T-helper 1 cell treated with Interleukin-12 subunit alpha and Interleukin-12 subunit beta and Interleukin-4 antibody, amounts not matched to agents 30 μg/mL and 1 μg/mL, for 36 hours (primary cell): ENCODE results near the gene MT1G.
"Not testable (repeated sequence)": the region's sequence is repeated elsewhere in the genome, so short reads cannot be mapped to it uniquely, and the experiment has no call there.

Source experiments
- H3K27ac Mint-ChIP-seq: one replicate; pipeline ENCODE4 v1.8.0; 2021; ENCODE audit warnings: mild to moderate bottlenecking, mixed read lengths
- H3K27me3 Mint-ChIP-seq: one replicate; pipeline ENCODE4 v1.8.0; 2021; ENCODE audit warnings: low read depth, mixed read lengths
- H3K36me3 Mint-ChIP-seq: one replicate; pipeline ENCODE4 v1.8.0; 2021; ENCODE audit warnings: low read depth, mixed read lengths
- H3K4me1 Mint-ChIP-seq: one replicate; pipeline ENCODE4 v1.8.0; 2021; ENCODE audit warnings: low read depth, mixed read lengths
- H3K4me3 Mint-ChIP-seq: one replicate; pipeline ENCODE4 v1.8.0; 2021; ENCODE audit warnings: mild to moderate bottlenecking, moderate library complexity, mixed read lengths
- H3K9me3 Mint-ChIP-seq: one replicate; pipeline ENCODE4 v1.8.0; 2021; ENCODE audit warnings: mixed read lengths

MT1G gene

GRCh38 chr16:56629531-56629930 lies 38.3 kb downstream of the MT1G start:
- H3K27ac Mint-ChIP-seq, result no peak overlapping the region
- no peaks in the 10 kb centered on the region for H3K9me3 Mint-ChIP-seq
- H3K4me1 Mint-ChIP-seq, result peaks cover 18% of the 10 kb centered on the region
- no peak overlapping the region for H3K4me3 Mint-ChIP-seq
- peaks cover 7% of the 10 kb centered on the region for H3K36me3 Mint-ChIP-seq
- peaks cover 58% of the 10 kb centered on the region for H3K27me3 Mint-ChIP-seq

GRCh38 chr16:56628486-56629350 lies 39.1 kb downstream of the MT1G start:
- Mint-ChIP-seq H3K9me3 (no peaks in the 10 kb centered on the region), H3K4me1 (peaks cover 20% of the 10 kb centered on the region), H3K36me3 (peaks cover 7% of the 10 kb centered on the region), H3K27me3 (peaks cover 50% of the 10 kb centered on the region), H3K27ac (no peak overlapping the region), H3K4me3 (no peak overlapping the region)

- Mint-ChIP-seq H3K27ac (no peak overlapping the region), H3K9me3 (no peaks in the 10 kb centered on the region), H3K4me1 (peaks cover 15% of the 10 kb centered on the region), H3K36me3 (peaks cover 6% of the 10 kb centered on the region), H3K4me3 (peak overlapping the region; percentile 95), H3K27me3 (peaks cover 37% of the 10 kb centered on the region)
These were observed 41.2 kb downstream of the MT1G start for GRCh38 chr16:56626685-56627084.

GRCh38 chr16:56625943-56626654 lies 41.8 kb downstream of the MT1G start:
- Mint-ChIP-seq H3K27ac (peak overlapping the region; percentile 91), H3K4me3 (peak overlapping the region; percentile 95), H3K36me3 (peaks cover 5% of the 10 kb centered on the region), H3K27me3 (peaks cover 31% of the 10 kb centered on the region), H3K4me1 (peaks cover 15% of the 10 kb centered on the region), H3K9me3 (no peaks in the 10 kb centered on the region)

- peak within 1 kb of the TSS; percentile 95 for H3K4me3 Mint-ChIP-seq
- H3K27ac Mint-ChIP-seq, result peak within 1 kb of the TSS; percentile 91
- H3K27me3 Mint-ChIP-seq, result peaks cover 23% of the 10 kb centered on the region
- H3K9me3 Mint-ChIP-seq, result no peaks in the 10 kb centered on the region
- H3K4me1 Mint-ChIP-seq, result peaks cover 16% of the 10 kb centered on the region
- H3K36me3 Mint-ChIP-seq, result peaks cover 5% of the 10 kb centered on the region
These were observed 42.5 kb downstream of the MT1G start, which contains the start of gene MT1E for GRCh38 chr16:56625140-56625942. Gene MT1E (plus strand): TSS chr16:56625781. CDS start chr16:56625852, 71 bp downstream.

- Mint-ChIP-seq H3K4me3 (no peak overlapping the region), H3K27ac (no peak overlapping the region), H3K4me1 (peaks cover 12% of the 10 kb centered on the region), H3K27me3 (peaks cover 12% of the 10 kb centered on the region), H3K9me3 (no peaks in the 10 kb centered on the region), H3K36me3 (peaks cover 5% of the 10 kb centered on the region)
These were observed 44.2 kb downstream of the MT1G start for GRCh38 chr16:56623637-56624036.

- not testable (repeated sequence) for H3K27ac Mint-ChIP-seq, H3K36me3 Mint-ChIP-seq, H3K4me3 Mint-ChIP-seq, H3K9me3 Mint-ChIP-seq
- Mint-ChIP-seq H3K4me1 (peaks cover 12% of the 10 kb centered on the region), H3K27me3 (peaks cover 15% of the 10 kb centered on the region)
These were observed 44.7 kb downstream of the MT1G start for GRCh38 chr16:56623184-56623583.

- not testable (repeated sequence) for H3K27ac Mint-ChIP-seq, H3K4me3 Mint-ChIP-seq, H3K9me3 Mint-ChIP-seq, H3K36me3 Mint-ChIP-seq
- Mint-ChIP-seq H3K4me1 (peaks cover 19% of the 10 kb centered on the region), H3K27me3 (peaks cover 15% of the 10 kb centered on the region)
These were observed 46.0 kb downstream of the MT1G start for GRCh38 chr16:56621665-56622445.

GRCh38 chr16:56620339-56620897 lies 47.4 kb downstream of the MT1G start:
- peaks cover 5% of the 10 kb centered on the region for H3K36me3 Mint-ChIP-seq
- H3K27me3 Mint-ChIP-seq, result peaks cover 15% of the 10 kb centered on the region
- peaks cover 20% of the 10 kb centered on the region for H3K4me1 Mint-ChIP-seq
- no peak overlapping the region for H3K4me3 Mint-ChIP-seq
- no peaks in the 10 kb centered on the region for H3K9me3 Mint-ChIP-seq
- H3K27ac Mint-ChIP-seq, result no peak overlapping the region

- H3K4me1 Mint-ChIP-seq, result peaks cover 32% of the 10 kb centered on the region
- H3K4me3 Mint-ChIP-seq, result peak overlapping the region; percentile 75
- H3K27me3 Mint-ChIP-seq, result peaks cover 8% of the 10 kb centered on the region
- no peaks in the 10 kb centered on the region for H3K9me3 Mint-ChIP-seq
- H3K27ac Mint-ChIP-seq, result no peak overlapping the region
- H3K36me3 Mint-ChIP-seq, result no peaks in the 10 kb centered on the region
These were observed 49.7 kb downstream of the MT1G start for GRCh38 chr16:56618138-56618537.

- Mint-ChIP-seq H3K27me3 (peaks cover 7% of the 10 kb centered on the region), H3K27ac (peak overlapping the region; percentile 66), H3K4me1 (peaks cover 32% of the 10 kb centered on the region)
These were observed 50.4 kb downstream of the MT1G start for GRCh38 chr16:56617212-56618085.

More at GRCh38 chr16:56617212-56618085, 50.4 kb downstream of the MT1G start:
- H3K36me3 Mint-ChIP-seq, result no peaks in the 10 kb centered on the region
- no peaks in the 10 kb centered on the region for H3K9me3 Mint-ChIP-seq
- peak overlapping the region; percentile 75 for H3K4me3 Mint-ChIP-seq
